Natural killer cell treated with Interleukin-12 subunit alpha and Interleukin-12 subunit beta and Interleukin-15 and Interleukin-18, amount 100 ng/mL, for 72 hours (primary cell): ENCODE measurements around the gene PAM16. TPM values are rescaled to one million over a fixed set of nuclear protein-coding genes. Genes with fewer than 3 reads are reported as not detected.

ENCODE experiments used
- ATAC-seq, 2 donors: fragments of 150-1000 bp; cut with Tn5 transposase in 1 of 2; sonication (Bioruptor Pico), chemical (Tn5 transposase) in 1 of 2; 2 replicates each; pipeline ENCODE4 v1.10.0; 2021
- DNase-seq: peaks from one replicate; pipeline ENCODE4 v3.0.0; 2022; ENCODE audit warnings: low spot score
- H3K27ac Mint-ChIP-seq, 2 donors: 1 replicate in 1 of 2; 2 replicates in 1 of 2; pipeline ENCODE4 v1.8.0; 2022; ENCODE audit warnings: mixed read lengths in 2 of 2, mild to moderate bottlenecking in 1 of 2, moderate library complexity in 1 of 2
- H3K27me3 Mint-ChIP-seq, 2 donors: 1 replicate in 1 of 2; 2 replicates in 1 of 2; pipeline ENCODE4 v1.8.0; 2022; ENCODE audit warnings: mixed read lengths in 2 of 2
- H3K36me3 Mint-ChIP-seq: one replicate; pipeline ENCODE4 v1.8.0; 2022; ENCODE audit warnings: mixed read lengths
- H3K4me1 Mint-ChIP-seq, 2 donors: 1 replicate in 1 of 2; 2 replicates in 1 of 2; pipeline ENCODE4 v1.8.0; 2022; ENCODE audit warnings: low read depth in 2 of 2, mixed read lengths in 2 of 2, mild to moderate bottlenecking in 1 of 2
- H3K4me3 Mint-ChIP-seq: one replicate; pipeline ENCODE4 v1.8.0; 2022; ENCODE audit warnings: mixed read lengths
- H3K9me3 Mint-ChIP-seq: 2 replicates; pipeline ENCODE4 v1.8.0; 2022; ENCODE audit warnings: mixed read lengths
- total RNA-seq, 2 donors: library from RNA; stranded (reverse); gene quantifications; one replicate each; pipeline ENCODE4 v1.2.3, GENCODE V29; 2022

PAM16 gene
- total RNA-seq, 2 donors from 2014 or later, result 59.0 to 114 TPM

DNA sequence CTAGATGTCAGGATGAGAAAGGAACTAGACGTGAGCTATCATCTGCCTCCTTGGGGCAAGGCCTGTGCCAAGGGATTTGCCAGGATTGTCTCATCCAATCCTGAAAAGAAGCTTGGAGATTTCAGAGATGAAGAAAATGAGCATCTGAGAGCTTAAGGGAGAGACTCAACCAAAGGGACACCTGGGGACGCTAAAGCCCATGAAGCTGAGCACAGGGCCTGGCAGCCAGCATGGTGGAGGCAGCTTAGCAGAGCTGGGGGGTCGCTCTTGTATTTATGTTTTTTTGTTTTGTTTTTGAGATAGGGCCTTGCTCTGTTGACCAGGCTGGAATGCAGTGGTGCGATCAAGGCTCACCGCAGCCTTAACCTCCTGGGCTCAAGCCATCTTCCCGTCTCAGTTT lies 53.6 kb downstream of the PAM16 start:
- H3K27ac Mint-ChIP-seq, result no peak overlapping the region
- H3K36me3 Mint-ChIP-seq, result no peaks in the 10 kb centered on the region
- DNase-seq (no peak), ATAC-seq (no peak)
- H3K4me3 Mint-ChIP-seq, result no peak overlapping the region
- peaks cover 0 to 9% of the 10 kb centered on the region in 2 donors for H3K27me3 Mint-ChIP-seq
- no peaks in the 10 kb centered on the region for H3K9me3 Mint-ChIP-seq
- H3K4me1 Mint-ChIP-seq, result peaks cover 0 to 2% of the 10 kb centered on the region in 2 donors

- H3K27ac Mint-ChIP-seq, result no peak overlapping the region
- H3K27me3 Mint-ChIP-seq, result peaks cover 0 to 11% of the 10 kb centered on the region in 2 donors
- DNase-seq (no peak), ATAC-seq (no peak)
- H3K36me3 Mint-ChIP-seq, result no peaks in the 10 kb centered on the region
- H3K9me3 Mint-ChIP-seq, result no peaks in the 10 kb centered on the region
- H3K4me3 Mint-ChIP-seq, result no peak overlapping the region
- peaks cover 0 to 2% of the 10 kb centered on the region in 2 donors for H3K4me1 Mint-ChIP-seq
These were observed 55.5 kb downstream of the PAM16 start for GRCh38 chr16:4295581-4295980.

GRCh38 chr16:4293822-4294457 lies 57.2 kb downstream of the PAM16 start:
- H3K9me3 Mint-ChIP-seq, result no peaks in the 10 kb centered on the region
- no peaks in the 10 kb centered on the region for H3K36me3 Mint-ChIP-seq
- no peak overlapping the region for H3K27ac Mint-ChIP-seq
- peaks cover 0 to 13% of the 10 kb centered on the region in 2 donors for H3K27me3 Mint-ChIP-seq
- DNase-seq (no peak), ATAC-seq (peak; percentile 6 to 11)
- no peak overlapping the region for H3K4me3 Mint-ChIP-seq
- H3K4me1 Mint-ChIP-seq, result no peaks in the 10 kb centered on the region

DNA sequence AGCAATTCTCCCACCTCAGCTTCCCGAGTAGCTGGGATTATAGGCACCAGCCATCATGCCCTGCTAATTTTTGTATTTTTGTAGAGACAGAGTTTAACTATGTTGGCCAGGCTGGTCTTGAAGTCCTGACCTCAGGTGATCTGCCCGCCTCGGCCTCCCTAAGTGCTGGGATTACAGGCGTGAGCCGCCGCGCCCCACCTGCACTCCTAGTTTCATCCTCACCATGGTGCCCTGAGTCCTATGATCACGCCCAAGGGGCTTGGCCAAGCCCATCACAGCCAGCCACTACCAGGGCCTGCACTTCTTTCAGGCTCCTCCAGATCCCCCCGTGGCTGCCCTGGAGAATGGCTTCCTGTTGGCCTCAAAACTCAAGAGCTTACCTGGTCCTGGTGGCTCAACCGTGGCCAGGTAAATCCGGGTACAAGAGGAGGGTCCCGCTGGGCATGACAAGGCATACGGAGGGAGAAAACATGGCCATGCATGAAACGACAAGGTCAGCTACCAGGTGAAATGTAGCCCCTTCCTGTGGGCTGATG lies 57.9 kb downstream of the PAM16 start:
- Mint-ChIP-seq H3K9me3 (no peaks in the 10 kb centered on the region), H3K27ac (no peak overlapping the region), H3K27me3 (peaks cover 0 to 13% of the 10 kb centered on the region in 2 donors), H3K4me3 (no peak overlapping the region), H3K4me1 (no peaks in the 10 kb centered on the region), H3K36me3 (no peaks in the 10 kb centered on the region)
- ATAC-seq, result no peak
- no peak for DNase-seq

GRCh38 chr16:4291699-4292098 lies 59.4 kb downstream of the PAM16 start:
- Mint-ChIP-seq H3K36me3 (no peaks in the 10 kb centered on the region), H3K4me3 (no peak overlapping the region)
- ATAC-seq, result no peak

More at GRCh38 chr16:4291699-4292098, 59.4 kb downstream of the PAM16 start:
- Mint-ChIP-seq H3K27me3 (peaks cover 0 to 13% of the 10 kb centered on the region in 2 donors), H3K9me3 (no peaks in the 10 kb centered on the region), H3K27ac (no peak overlapping the region), H3K4me1 (peaks cover 0 to 3% of the 10 kb centered on the region in 2 donors)
- DNase-seq, result no peak

Other genes with a start within 250 kb of the PAM16 start
- 10 to 100 TPM; 11.1 to 23.6 TPM for gene ADCY9, start 234.9 kb downstream of the PAM16 start, total RNA-seq
- gene SRL, start 109.2 kb downstream of the PAM16 start, total RNA-seq, result not detected
- gene TFAP4, start 78.3 kb downstream of the PAM16 start, total RNA-seq, result 10 to 100 TPM; 10.8 to 46.2 TPM
- gene GLIS2, start 35.3 kb downstream of the PAM16 start, total RNA-seq, result under 1 TPM; 0.31 to 0.43 TPM
- under 1 TPM in 1 of 2 donors, not detected in 1; 0.33 TPM for gene VASN, start 20.5 kb upstream of the PAM16 start, total RNA-seq
- 100 to 1,000 TPM; 140 to 166 TPM for gene CORO7, start 65.3 kb upstream of the PAM16 start, total RNA-seq
- gene DNAJA3, start 74.5 kb upstream of the PAM16 start, total RNA-seq, result 10 to 100 TPM; 55.0 to 99.8 TPM
- 10 to 100 TPM; 40.7 to 80.9 TPM for gene NMRAL1, start 123.3 kb upstream of the PAM16 start, total RNA-seq
- 100 to 1,000 TPM in 1 of 2 donors, 10 to 100 TPM in 1; 99.5 to 102 TPM for gene HMOX2, start 125.1 kb upstream of the PAM16 start, total RNA-seq
- 10 to 100 TPM; 24.5 to 28.2 TPM for gene CDIP1, start 187.5 kb upstream of the PAM16 start, total RNA-seq
- gene C16orf96, start 205.0 kb upstream of the PAM16 start, total RNA-seq, result not detected